HEK293 (cell line): ENCODE results near the gene RHBDF1.

ENCODE experiments used
- CTCF ChIA-PET: fragments of 350-600 bp; formaldehyde crosslinking; extraction: SDS; loops from one replicate; lab custom pipeline; 2021; ENCODE audit warnings: antibody characterized with exemption; lab: Yijun Ruan, JAX
- POLR2A ChIA-PET: fragments of 300-600 bp; formaldehyde crosslinking; extraction: SDS; loops from one replicate; lab custom pipeline; 2020; ENCODE audit warnings: antibody characterized with exemption, inconsistent platforms; lab: Yijun Ruan, JAX
- H3K27ac ChIP-seq: fragments of 200-500 bp; sonication (Bioruptor generic); 2 replicates; pipeline ENCODE4 v1.5.1; 2014; ENCODE audit warnings: low read depth, low read length, control low read depth, inconsistent platforms; ENCODE audit errors: extremely low read depth
- H3K36me3 ChIP-seq, 2 experiments: fragments of 200-500 bp in 1 of 2; sonication (Bioruptor generic) in 1 of 2; 1 replicate in 1 of 2; 2 replicates in 1 of 2; pipeline ENCODE4 v1.5.1; 2014 to 2017; ENCODE audit warnings: inconsistent platforms in 2 of 2, low read length in 2 of 2; ENCODE audit not compliant: control insufficient read depth in 2 of 2, insufficient read depth in 1 of 2
- H3K4me1 ChIP-seq: fragments of 200-500 bp; sonication (Bioruptor generic); 2 replicates; pipeline ENCODE4 v1.5.1; 2014; ENCODE audit warnings: mild to moderate bottlenecking, low read length, inconsistent platforms; ENCODE audit not compliant: control insufficient read depth, insufficient read depth
- H3K4me3 ChIP-seq: 2 replicates; pipeline ENCODE4 v1.5.1; 2011; ENCODE audit warnings: low read depth, mild to moderate bottlenecking, control low read depth, low read length, moderate library complexity
- H3K9me3 ChIP-seq: fragments of 200-500 bp; sonication (Bioruptor generic); 2 replicates; pipeline ENCODE4 v1.5.1; 2014; ENCODE audit warnings: low read depth, low read length, inconsistent platforms; ENCODE audit not compliant: control insufficient read depth, insufficient read depth
- EGR2 ChIP-seq: fragments of 450-650 bp; formaldehyde crosslinking; IDR thresholded peaks from 2 replicates; pipeline ENCODE4 v1.5.1; 2016; ENCODE audit warnings: low read depth, missing biosample characterization, missing genetic modification characterization
- GLIS1 ChIP-seq: fragments of 450-650 bp; formaldehyde crosslinking; IDR thresholded peaks from 2 replicates; pipeline ENCODE4 v1.5.1; 2016; ENCODE audit warnings: missing biosample characterization, missing genetic modification characterization
- PRDM1 ChIP-seq: fragments of 450-650 bp; formaldehyde crosslinking; IDR thresholded peaks from 2 replicates; pipeline ENCODE4; 2016; ENCODE audit warnings: missing biosample characterization, missing genetic modification characterization
- SETDB1 ChIP-seq: IDR thresholded peaks from one replicate; pipeline ENCODE4 v1.6.1; 2017; ENCODE audit warnings: mild to moderate bottlenecking, low read length, moderate library complexity, mixed read lengths; ENCODE audit not compliant: insufficient read length
- TRIM28 ChIP-seq: IDR thresholded peaks from 2 replicates; pipeline ENCODE4 v1.6.1; 2011; ENCODE audit warnings: low read length, control low read depth, borderline replicate concordance
- ZFHX2 ChIP-seq: fragments of 450-650 bp; formaldehyde crosslinking; conservative IDR thresholded peaks from 2 replicates; pipeline ENCODE4 v1.5.1; 2016; ENCODE audit warnings: missing biosample characterization, missing genetic modification characterization
- ZNF37A ChIP-seq: fragments of 450-650 bp; IDR thresholded peaks from 2 replicates; pipeline ENCODE4 v1.5.1; 2018; ENCODE audit warnings: missing biosample characterization, missing genetic modification characterization
- ZNF416 ChIP-seq: fragments of 450-650 bp; formaldehyde crosslinking; IDR thresholded peaks from 2 replicates; pipeline ENCODE4 v1.5.1; 2016; ENCODE audit warnings: missing biosample characterization, missing genetic modification characterization
- ZNF510 ChIP-seq: fragments of 450-650 bp; formaldehyde crosslinking; IDR thresholded peaks from 2 replicates; pipeline ENCODE4 v1.5.1; 2018; ENCODE audit warnings: mild to moderate bottlenecking, missing genetic modification characterization, missing biosample characterization; ENCODE audit not compliant: insufficient replicate concordance
- ZNF514 ChIP-seq: fragments of 450-650 bp; formaldehyde crosslinking; IDR thresholded peaks from 2 replicates; pipeline ENCODE4 v1.5.1; 2016; ENCODE audit warnings: missing biosample characterization, missing genetic modification characterization
- ZNF561 ChIP-seq: fragments of 450-650 bp; IDR thresholded peaks from 2 replicates; pipeline ENCODE4 v1.5.1; 2018; ENCODE audit warnings: missing biosample characterization, missing genetic modification characterization, borderline replicate concordance
- ZNF621 ChIP-seq: fragments of 450-650 bp; formaldehyde crosslinking; IDR thresholded peaks from 2 replicates; pipeline ENCODE4 v1.5.1; 2017; ENCODE audit warnings: missing biosample characterization, missing genetic modification characterization
- TF ChIP-seq, protein P1 (sequence below): fragments of 450-650 bp; formaldehyde crosslinking; IDR thresholded peaks from 2 replicates; pipeline ENCODE4 v1.5.1; 2016; ENCODE audit warnings: missing biosample characterization, missing genetic modification characterization
- TF ChIP-seq, protein P2 (sequence below): fragments of 450-650 bp; formaldehyde crosslinking; IDR thresholded peaks from 2 replicates; pipeline ENCODE4 v1.5.1; 2016; ENCODE audit warnings: missing biosample characterization, missing genetic modification characterization
- TF ChIP-seq, protein P3 (sequence below): fragments of 450-650 bp; formaldehyde crosslinking; optimal IDR thresholded peaks from 2 replicates; pipeline ENCODE3; 2016; ENCODE audit warnings: missing biosample characterization, mild to moderate bottlenecking, missing genetic modification characterization
- TF ChIP-seq, protein P4 (sequence below): IDR thresholded peaks from 2 replicates; pipeline ENCODE4 v1.6.1; 2011; ENCODE audit warnings: mild to moderate bottlenecking, low read depth, low read length, borderline replicate concordance
- TF ChIP-seq, protein P5 (sequence below): fragments of 450-650 bp; formaldehyde crosslinking; IDR thresholded peaks from 2 replicates; pipeline ENCODE4 v1.5.1; 2016; ENCODE audit warnings: missing biosample characterization, missing genetic modification characterization

Gene RHBDF1

DNA sequence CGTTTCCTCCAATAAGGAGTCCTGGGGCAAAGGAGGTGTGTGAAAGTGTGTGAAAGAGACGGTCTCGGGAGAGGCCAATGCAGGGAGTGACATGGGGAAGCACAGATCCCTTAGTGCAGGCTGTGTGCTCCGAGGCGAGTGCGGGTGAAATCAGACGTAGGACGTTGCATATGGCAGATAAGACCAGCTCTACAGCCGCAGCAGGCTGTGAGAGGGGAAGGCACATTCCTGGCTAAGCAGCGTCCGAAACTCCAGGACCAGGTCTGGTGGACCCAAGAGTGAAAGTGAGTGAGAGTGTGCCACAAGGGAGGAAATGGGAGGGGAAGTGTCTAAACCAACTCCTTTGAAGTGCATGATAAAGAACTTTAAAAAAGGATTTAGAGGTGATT, 30.4 kb downstream of the RHBDF1 start:
- Histone ChIP-seq H3K4me3 (no peak overlapping the region), H3K27ac (no peak overlapping the region), H3K9me3 (no peaks in the 10 kb centered on the region), H3K4me1 (0 out of 2 replicates have a peak, but pooled peaks cover 2% of the 10 kb centered on the region), H3K36me3 (peaks cover 10 to 63% of the 10 kb centered on the region in 2 experiments)
- CTCF ChIA-PET, result interaction anchor here (1.0 to 1.3 kb wide), 2 partner anchors 23 to 55 kb away, joined by 3 to 5 read pairs; no protein-coding TSS in a partner anchor
- TF ChIP-seq ZNF561 (no peak), SETDB1 (peak; percentile 44), ZNF514 (no peak), ZNF37A (tag by site-specific recombination) (no peak), ZNF621 (no peak), TRIM28 (peak; percentile 53; the same call in 1 of the 2 replicates), ZNF416 (no peak), ZNF510 (tag by site-specific recombination) (no peak), PRDM1 (tag by site-specific recombination) (peak; percentile 90)
- TF ChIP-seq, protein P1, sequence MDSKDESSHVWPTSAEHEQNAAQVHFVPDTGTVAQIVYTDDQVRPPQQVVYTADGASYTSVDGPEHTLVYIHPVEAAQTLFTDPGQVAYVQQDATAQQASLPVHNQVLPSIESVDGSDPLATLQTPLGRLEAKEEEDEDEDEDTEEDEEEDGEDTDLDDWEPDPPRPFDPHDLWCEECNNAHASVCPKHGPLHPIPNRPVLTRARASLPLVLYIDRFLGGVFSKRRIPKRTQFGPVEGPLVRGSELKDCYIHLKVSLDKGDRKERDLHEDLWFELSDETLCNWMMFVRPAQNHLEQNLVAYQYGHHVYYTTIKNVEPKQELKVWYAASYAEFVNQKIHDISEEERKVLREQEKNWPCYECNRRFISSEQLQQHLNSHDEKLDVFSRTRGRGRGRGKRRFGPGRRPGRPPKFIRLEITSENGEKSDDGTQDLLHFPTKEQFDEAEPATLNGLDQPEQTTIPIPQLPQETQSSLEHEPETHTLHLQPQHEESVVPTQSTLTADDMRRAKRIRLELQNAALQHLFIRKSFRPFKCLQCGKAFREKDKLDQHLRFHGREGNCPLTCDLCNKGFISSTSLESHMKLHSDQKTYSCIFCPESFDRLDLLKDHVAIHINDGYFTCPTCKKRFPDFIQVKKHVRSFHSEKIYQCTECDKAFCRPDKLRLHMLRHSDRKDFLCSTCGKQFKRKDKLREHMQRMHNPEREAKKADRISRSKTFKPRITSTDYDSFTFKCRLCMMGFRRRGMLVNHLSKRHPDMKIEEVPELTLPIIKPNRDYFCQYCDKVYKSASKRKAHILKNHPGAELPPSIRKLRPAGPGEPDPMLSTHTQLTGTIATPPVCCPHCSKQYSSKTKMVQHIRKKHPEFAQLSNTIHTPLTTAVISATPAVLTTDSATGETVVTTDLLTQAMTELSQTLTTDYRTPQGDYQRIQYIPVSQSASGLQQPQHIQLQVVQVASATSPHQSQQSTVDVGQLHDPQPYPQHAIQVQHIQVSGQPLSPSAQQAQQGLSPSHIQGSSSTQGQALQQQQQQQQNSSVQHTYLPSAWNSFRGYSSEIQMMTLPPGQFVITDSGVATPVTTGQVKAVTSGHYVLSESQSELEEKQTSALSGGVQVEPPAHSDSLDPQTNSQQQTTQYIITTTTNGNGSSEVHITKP (tag by site-specific recombination), result peak; percentile 40; the same call in 1 of the 2 replicates
- TF ChIP-seq, protein P2, sequence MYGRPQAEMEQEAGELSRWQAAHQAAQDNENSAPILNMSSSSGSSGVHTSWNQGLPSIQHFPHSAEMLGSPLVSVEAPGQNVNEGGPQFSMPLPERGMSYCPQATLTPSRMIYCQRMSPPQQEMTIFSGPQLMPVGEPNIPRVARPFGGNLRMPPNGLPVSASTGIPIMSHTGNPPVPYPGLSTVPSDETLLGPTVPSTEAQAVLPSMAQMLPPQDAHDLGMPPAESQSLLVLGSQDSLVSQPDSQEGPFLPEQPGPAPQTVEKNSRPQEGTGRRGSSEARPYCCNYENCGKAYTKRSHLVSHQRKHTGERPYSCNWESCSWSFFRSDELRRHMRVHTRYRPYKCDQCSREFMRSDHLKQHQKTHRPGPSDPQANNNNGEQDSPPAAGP (tag by site-specific recombination), result peak; percentile 29; the same call in 1 of the 2 replicates
- POLR2A ChIA-PET, result no interaction called here

DNA sequence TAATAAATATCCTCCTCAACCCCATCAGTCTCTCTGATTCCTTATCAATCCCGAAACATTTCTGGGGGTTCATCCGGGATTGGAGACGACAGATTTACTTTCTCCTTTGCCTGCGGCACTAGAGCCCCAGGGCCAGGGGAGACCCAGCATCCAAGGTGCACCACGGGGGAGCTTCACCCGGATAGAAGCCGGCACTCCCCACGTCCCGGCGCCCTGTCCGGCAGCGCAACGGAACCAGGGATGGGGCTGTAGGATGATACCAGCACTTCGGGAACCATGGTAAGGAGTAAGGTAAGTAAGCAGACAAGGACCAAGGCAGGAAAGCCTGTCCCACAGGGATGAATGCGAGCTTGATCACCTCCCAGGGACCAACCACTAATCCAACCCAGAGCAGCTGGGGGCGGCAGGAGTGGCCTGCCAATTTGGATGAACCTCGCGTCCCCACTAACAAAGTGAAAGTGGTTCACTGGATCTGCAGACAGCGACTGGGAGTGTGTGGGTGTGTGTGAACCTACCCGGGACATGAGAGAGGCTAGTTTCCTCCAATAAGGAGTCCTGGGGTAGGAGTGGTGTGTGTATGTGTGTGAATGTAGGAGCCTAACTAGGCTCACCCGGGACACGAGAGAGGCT, 30.9 kb downstream of the RHBDF1 start:
- TF ChIP-seq GLIS1 (tag by site-specific recombination) (peak; percentile 95), ZFHX2 (tag by site-specific recombination) (peak; percentile 73), EGR2 (tag by site-specific recombination) (peak; percentile 58)
- TF ChIP-seq, protein P3, sequence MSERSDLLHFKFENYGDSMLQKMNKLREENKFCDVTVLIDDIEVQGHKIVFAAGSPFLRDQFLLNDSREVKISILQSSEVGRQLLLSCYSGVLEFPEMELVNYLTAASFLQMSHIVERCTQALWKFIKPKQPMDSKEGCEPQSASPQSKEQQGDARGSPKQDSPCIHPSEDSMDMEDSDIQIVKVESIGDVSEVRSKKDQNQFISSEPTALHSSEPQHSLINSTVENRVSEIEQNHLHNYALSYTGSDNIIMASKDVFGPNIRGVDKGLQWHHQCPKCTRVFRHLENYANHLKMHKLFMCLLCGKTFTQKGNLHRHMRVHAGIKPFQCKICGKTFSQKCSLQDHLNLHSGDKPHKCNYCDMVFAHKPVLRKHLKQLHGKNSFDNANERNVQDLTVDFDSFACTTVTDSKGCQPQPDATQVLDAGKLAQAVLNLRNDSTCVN (tag by site-specific recombination), result no peak
- TF ChIP-seq, protein P4, sequence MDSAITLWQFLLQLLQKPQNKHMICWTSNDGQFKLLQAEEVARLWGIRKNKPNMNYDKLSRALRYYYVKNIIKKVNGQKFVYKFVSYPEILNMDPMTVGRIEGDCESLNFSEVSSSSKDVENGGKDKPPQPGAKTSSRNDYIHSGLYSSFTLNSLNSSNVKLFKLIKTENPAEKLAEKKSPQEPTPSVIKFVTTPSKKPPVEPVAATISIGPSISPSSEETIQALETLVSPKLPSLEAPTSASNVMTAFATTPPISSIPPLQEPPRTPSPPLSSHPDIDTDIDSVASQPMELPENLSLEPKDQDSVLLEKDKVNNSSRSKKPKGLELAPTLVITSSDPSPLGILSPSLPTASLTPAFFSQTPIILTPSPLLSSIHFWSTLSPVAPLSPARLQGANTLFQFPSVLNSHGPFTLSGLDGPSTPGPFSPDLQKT, result no peak
- TF ChIP-seq, protein P5, sequence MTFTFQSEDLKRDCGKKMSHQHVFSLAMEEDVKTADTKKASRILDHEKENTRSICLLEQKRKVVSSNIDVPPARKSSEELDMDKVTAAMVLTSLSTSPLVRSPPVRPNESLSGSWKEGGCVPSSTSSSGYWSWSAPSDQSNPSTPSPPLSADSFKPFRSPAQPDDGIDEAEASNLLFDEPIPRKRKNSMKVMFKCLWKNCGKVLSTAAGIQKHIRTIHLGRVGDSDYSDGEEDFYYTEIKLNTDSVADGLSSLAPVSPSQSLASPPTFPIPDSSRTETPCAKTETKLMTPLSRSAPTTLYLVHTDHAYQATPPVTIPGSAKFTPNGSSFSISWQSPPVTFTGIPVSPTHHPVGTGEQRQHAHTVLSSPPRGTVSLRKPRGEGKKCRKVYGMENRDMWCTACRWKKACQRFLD (tag by site-specific recombination), result no peak
- TF ChIP-seq, all 188 proteins: peak for 3
- Histone ChIP-seq H3K4me1 (0 out of 2 replicates have a peak, but pooled peaks cover 2% of the 10 kb centered on the region), H3K27ac (no peak overlapping the region), H3K36me3 (peaks cover 9 to 63% of the 10 kb centered on the region in 2 experiments), H3K9me3 (no peaks in the 10 kb centered on the region), H3K4me3 (no peak overlapping the region)
- CTCF ChIA-PET, result interaction anchor here (0.7 to 1.3 kb wide), 2 partner anchors 7 to 55 kb away, joined by 4 to 5 read pairs; no protein-coding TSS in a partner anchor
- POLR2A ChIA-PET, result interaction anchor here (1.0 kb wide), 1 partner anchor 12 kb away, joined by 3 read pairs; the partner anchor contains the start of genes POLR3K and SNRNP25
